ENCODE data around the gene FOXL2. TPM values are rescaled to one million over a fixed set of nuclear protein-coding genes. Genes with fewer than 3 reads are reported as not detected.

Gene FOXL2
- total RNA-seq (2016; rRNA removed; fragmentation: Illumina TruSeq; extraction: Trizol), result not detected in 2 replicates
- total RNA-seq (2016; cell fraction: cytosol; rRNA removed; fragmentation: Illumina TruSeq; extraction: Trizol; ENCODE audit: low read depth), result not detected in 2 replicates
- total RNA-seq (2016; cell fraction: insoluble cytoplasmic fraction; rRNA removed; fragmentation: Illumina TruSeq; extraction: Trizol), result not detected in 2 replicates
- total RNA-seq (2016; cell fraction: membrane; rRNA removed; fragmentation: Illumina TruSeq; extraction: Trizol), result not detected in 2 replicates
- total RNA-seq (2016; cell fraction: nucleus; rRNA removed; fragmentation: Illumina TruSeq; extraction: Trizol), result not detected in 2 replicates
- not detected in 2 replicates for polyA plus RNA-seq (2011; rRNA removed)
- not detected in 2 replicates for polyA plus RNA-seq (2011; cell fraction: cytosol; rRNA removed)
- not detected in 2 replicates for polyA plus RNA-seq (2011; cell fraction: nucleus; rRNA removed)
- not detected in 2 replicates for polyA plus RNA-seq (2012)
- polyA plus RNA-seq (2016; cell fraction: cytosol; fragmentation: Illumina TruSeq; extraction: Trizol; ENCODE audit: low read depth), result not detected in 2 replicates
- polyA plus RNA-seq (2016; cell fraction: insoluble cytoplasmic fraction; fragmentation: Illumina TruSeq; extraction: Trizol; ENCODE audit: low read depth), result not detected in 2 replicates
- polyA plus RNA-seq (2016; cell fraction: membrane; fragmentation: Illumina TruSeq; extraction: Trizol; ENCODE audit: low read depth), result not detected in 2 replicates
- not detected in 2 replicates for polyA plus RNA-seq (2016; cell fraction: nucleus; fragmentation: Illumina TruSeq; extraction: Trizol; ENCODE audit: insufficient read depth, low read depth)
- polyA minus RNA-seq (2011; rRNA and poly(A)+ RNA removed; ENCODE audit: low replicate concordance), result 0.04 and 3.0 TPM in 2 replicates
- 0.18 TPM in 1 of 2 replicates, not detected in the other for polyA minus RNA-seq (2011; cell fraction: cytosol; rRNA and poly(A)+ RNA removed)
- not detected in 2 replicates for polyA minus RNA-seq (2011; cell fraction: nucleus; rRNA and poly(A)+ RNA removed)
- not detected for Bru-seq, nascent RNA
- BruChase-seq, experiment 1, labeled RNA remaining after a 6-hour chase, result not detected
- BruChase-seq, experiment 2, labeled RNA remaining after a 2-hour chase, result not detected
- long read RNA-seq, experiment 1, result 0 reads
- long read RNA-seq, experiment 2, result 0 reads

GRCh38 chr3:138946663-138947494 lies at the start of gene FOXL2, which contains the start of gene FOXL2NB:
TSS of gene FOXL2 (minus strand) at chr3:138947137. CDS start at chr3:138946722, 415 bp downstream.
TSS of gene FOXL2NB (plus strand) at chr3:138947217. CDS start at chr3:138947365, 148 bp downstream.
- in situ Hi-C loops (cut with HindIII; ENCODE audit: extremely low pct_ligation_motif_present, low pct_unique_long_range_greater_than_20kb), result no loop called here
- H3K4me3 ChIP-seq (replicated peaks in 1 of 3; ENCODE audit: insufficient read depth in 1 of 3, low read depth in 2 of 3, low read length in 3 of 3), result peak within 1 kb of the TSS in 2 of 3 experiments; percentile 23 to 53; a peak in 3 of 6 replicates
- intact Hi-C loops (cut with micrococcal nuclease; ENCODE audit: unreplicated experiment), result no loop called here
- H4K20me1 ChIP-seq (ENCODE audit: insufficient read depth, low read length), result no peaks in the 10 kb centered on the region
- peaks cover 15% of the 10 kb centered on the region for H3K4me1 ChIP-seq (ENCODE audit: insufficient read depth, low read length)
- no peak within 1 kb of the TSS for H2AFZ ChIP-seq (ENCODE audit: low read length)
- POLR2A ChIA-PET, result no interaction called here
- no peaks in the 10 kb centered on the region for H3K79me2 ChIP-seq (ENCODE audit: insufficient read depth, low read length)
- CTCF ChIA-PET (ENCODE audit: low intra/inter-chr PET ratio, low total read pairs), result no interaction called here
- no peak for FAIRE-seq
- no peak within 1 kb of the TSS for H3K27ac ChIP-seq (ENCODE audit: extremely low read length, insufficient read depth, low read length)
- H3K4me2 ChIP-seq (ENCODE audit: low read depth, low read length), result peak within 1 kb of the TSS; percentile 30
- H3K9me3 ChIP-seq (ENCODE audit: low read length), result no peaks in the 10 kb centered on the region
- WGBS (ENCODE audit: low lambda C conversion rate), result 47% methylated on average over 23 of the region's 78 CpGs
- ATAC-seq, result peak; percentile 9
- no peak for DNase-seq (ENCODE audit: low spot score)
- TF ChIP-seq GABPB1 (CRISPR knock-in tag; IDR thresholded peaks at IDR 0.05) (peak; percentile 19; the same call in 1 of the 2 replicates), ZBTB7A (CRISPR knock-in tag; IDR thresholded peaks at IDR 0.05) (no peak)
- no TSS peak for BruUV-seq (replicated peaks)
- peaks cover 35 to 93% of the 10 kb centered on the region in 2 experiments for H3K27me3 ChIP-seq (ENCODE audit: control insufficient read depth in 1 of 2, insufficient read depth in 2 of 2, low read length in 2 of 2)
- H3K9ac ChIP-seq (ENCODE audit: insufficient read depth, low read depth, low read length), result no peak within 1 kb of the TSS
- no peaks in the 10 kb centered on the region for H3K36me3 ChIP-seq (replicated peaks in 1 of 2; ENCODE audit: control insufficient read depth in 1 of 2, insufficient read depth in 2 of 2, low read length in 2 of 2)
